GM12874 (cell line): Measurements from ENCODE around the gene SOAT1.

Source experiments
- TF ChIP-seq, protein P1 (sequence below): IDR thresholded peaks from 2 replicates; pipeline ENCODE4 v1.5.1; 2011; ENCODE audit warnings: low read depth, mild to moderate bottlenecking, control low read depth, low read length, moderate library complexity; ENCODE audit not compliant: insufficient read depth

Gene SOAT1

DNA sequence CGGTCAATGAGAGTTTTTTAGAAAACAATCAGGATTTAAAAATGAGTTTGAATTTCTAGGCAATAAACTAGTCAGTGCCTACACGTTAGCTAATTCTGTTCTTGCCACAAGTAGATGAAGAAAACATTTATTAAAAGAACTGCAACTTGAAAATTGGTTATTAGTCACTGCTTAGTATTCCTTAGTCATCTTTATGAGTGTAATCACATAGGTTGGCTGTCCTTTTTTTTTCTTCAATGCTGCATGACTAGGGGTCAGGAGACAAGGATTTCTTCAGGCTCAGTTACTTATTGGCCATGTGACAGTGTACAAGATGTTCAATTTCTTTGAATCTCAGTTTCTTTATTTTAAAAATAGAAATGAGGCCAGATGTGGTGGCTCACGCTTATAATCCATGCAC lies 17.1 kb downstream of the SOAT1 start:
- TF ChIP-seq, protein P1, sequence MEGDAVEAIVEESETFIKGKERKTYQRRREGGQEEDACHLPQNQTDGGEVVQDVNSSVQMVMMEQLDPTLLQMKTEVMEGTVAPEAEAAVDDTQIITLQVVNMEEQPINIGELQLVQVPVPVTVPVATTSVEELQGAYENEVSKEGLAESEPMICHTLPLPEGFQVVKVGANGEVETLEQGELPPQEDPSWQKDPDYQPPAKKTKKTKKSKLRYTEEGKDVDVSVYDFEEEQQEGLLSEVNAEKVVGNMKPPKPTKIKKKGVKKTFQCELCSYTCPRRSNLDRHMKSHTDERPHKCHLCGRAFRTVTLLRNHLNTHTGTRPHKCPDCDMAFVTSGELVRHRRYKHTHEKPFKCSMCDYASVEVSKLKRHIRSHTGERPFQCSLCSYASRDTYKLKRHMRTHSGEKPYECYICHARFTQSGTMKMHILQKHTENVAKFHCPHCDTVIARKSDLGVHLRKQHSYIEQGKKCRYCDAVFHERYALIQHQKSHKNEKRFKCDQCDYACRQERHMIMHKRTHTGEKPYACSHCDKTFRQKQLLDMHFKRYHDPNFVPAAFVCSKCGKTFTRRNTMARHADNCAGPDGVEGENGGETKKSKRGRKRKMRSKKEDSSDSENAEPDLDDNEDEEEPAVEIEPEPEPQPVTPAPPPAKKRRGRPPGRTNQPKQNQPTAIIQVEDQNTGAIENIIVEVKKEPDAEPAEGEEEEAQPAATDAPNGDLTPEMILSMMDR = no peak

DNA sequence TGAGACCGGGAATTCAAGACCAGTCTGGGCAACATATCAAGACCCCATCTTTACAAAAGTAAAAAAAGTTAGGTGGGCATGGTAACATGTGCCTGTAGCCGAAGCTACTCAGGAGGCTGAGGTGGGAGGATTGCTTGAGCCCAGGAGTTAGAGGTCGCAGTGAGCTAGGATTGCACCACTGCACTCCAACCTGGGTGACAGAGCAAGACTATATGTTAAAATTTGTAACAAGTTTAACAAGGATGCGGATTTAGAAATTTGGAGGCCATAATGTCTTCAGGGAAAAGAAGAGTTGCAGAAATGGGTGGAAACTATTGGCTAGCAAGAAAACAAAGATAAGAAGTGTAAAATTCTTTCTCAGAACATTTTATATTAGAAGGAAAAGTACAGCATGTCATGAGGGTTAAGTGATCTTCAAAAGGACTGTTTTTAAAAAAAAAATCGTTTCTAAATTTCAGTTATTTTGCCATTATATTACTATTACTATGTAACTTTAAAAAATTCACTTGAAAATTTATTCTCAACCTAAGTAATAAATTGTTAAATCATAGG lies 17.6 kb downstream of the SOAT1 start:
- TF ChIP-seq, protein P1 = no peak

DNA sequence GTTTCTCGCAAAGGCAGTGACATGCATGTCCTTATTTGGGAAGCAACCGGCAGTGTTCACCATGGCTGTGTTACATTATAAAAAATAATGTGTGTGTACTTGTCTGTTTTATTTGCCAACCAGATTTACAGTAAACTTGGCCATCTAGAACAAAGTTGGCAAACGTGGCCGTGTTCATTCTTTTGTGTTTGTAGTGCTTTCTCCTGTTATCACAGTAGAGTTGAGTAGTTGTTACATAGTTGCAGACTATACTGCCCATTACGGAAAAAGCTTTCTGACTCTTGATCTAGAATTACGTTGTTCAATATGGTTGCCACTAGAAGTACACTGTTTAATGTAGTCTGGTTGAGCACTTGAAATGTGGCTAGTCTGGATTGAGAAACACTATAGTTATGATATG lies 19.4 kb downstream of the SOAT1 start:
- TF ChIP-seq, protein P1 = no peak

DNA sequence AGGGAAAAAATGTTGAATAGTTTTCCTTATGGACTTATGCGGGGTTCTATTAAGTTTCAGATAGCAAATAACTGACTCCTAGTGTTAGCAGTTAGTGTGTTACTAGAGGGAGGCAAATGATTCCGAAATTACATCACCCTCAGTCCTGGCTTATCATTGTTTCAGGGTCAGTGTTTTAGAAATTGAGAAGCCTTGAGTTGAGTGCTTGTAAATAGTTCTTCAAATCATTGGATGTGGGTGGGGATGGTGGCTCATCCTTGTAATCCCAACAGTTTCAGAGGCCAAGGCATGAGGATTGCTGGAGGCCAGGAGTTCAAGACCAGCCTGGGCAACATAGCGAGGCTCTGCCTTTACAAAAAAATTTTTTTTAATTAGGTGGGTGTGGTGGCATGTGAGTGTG lies 21.3 kb downstream of the SOAT1 start:
- TF ChIP-seq, protein P1 = no peak

DNA sequence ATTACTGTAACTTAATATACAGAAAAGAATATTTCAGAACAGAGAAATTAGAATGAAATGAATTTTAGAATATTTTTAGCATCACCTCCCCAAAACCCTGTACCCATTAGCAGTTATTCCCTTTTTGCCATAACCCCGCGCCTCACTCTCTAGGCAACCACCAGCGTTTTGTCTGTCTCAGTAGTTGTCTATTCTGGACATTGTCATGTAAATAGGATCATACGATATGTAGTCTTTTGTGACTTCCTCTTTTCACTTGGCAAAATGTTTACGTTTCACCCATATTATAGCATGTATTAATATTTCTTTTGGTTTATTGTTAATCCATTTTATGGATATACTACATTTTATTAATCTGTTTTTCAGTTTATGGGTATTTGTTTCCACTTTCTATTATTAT lies 24.9 kb downstream of the SOAT1 start:
- TF ChIP-seq, protein P1 = no peak

DNA sequence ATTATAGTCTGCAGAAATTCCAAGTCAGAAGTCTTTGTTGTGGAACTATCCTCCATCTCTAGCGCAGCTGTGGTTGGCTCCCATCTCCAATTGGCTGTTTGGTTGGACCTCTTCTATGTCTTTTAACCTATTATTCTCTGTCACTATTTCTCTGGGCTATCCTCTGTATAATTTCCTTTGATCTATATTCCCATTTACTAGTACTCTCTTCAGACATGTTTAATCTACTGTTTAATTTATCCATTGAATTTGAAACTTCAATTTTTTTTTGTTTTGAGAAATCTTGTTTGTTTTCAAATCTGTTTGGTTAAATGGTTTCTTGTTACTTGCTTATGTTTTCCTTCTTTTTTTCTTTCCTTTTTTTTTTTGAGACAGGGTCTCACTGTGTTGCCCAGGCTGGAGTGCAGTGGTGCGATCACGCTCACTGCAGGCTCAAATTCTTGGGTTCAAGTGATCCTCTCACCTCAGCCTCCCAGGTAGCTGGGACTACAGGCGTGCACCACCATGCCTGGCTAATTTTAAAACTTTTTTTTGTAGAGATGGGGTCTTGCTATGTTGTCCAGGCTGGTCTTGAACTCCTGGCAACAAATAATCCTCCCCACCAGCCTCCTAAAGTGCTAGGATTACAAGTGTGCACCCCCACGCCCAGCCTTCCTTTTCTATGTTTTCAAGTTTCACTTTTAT lies 28.1 kb downstream of the SOAT1 start:
- TF ChIP-seq, protein P1 = no peak

DNA sequence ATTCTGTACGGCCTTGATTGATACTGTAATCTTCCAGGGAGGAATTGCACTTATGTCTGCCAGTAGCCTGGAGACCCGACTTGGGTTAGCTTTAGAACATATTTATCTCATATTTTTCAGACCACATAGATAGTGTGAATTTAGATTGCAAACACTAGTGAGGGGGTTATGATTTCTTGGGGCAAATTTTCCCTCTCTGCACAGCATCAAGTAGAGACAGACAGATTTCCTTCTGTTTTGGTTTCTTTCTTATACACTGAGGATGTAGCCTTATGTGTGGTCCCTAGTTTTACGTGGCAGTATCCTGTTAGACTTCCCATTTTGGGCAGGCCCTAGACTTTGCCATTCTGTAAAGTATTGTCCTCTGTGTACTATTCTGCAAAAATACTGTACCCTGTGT lies 29.0 kb downstream of the SOAT1 start:
- TF ChIP-seq, protein P1 = no peak
